Non-pigmented ciliary epithelial cell (primary cell): ENCODE data around the gene FBXL4.
A peak's percentile ranks its signal among the peaks of the same experiment; 100 is the strongest.

Experiments
- DNase-seq: peaks from one replicate; pipeline ENCODE4 v3.0.0-alpha.2; 2010; ENCODE audit warnings: low read depth

The FBXL4 gene

DNA sequence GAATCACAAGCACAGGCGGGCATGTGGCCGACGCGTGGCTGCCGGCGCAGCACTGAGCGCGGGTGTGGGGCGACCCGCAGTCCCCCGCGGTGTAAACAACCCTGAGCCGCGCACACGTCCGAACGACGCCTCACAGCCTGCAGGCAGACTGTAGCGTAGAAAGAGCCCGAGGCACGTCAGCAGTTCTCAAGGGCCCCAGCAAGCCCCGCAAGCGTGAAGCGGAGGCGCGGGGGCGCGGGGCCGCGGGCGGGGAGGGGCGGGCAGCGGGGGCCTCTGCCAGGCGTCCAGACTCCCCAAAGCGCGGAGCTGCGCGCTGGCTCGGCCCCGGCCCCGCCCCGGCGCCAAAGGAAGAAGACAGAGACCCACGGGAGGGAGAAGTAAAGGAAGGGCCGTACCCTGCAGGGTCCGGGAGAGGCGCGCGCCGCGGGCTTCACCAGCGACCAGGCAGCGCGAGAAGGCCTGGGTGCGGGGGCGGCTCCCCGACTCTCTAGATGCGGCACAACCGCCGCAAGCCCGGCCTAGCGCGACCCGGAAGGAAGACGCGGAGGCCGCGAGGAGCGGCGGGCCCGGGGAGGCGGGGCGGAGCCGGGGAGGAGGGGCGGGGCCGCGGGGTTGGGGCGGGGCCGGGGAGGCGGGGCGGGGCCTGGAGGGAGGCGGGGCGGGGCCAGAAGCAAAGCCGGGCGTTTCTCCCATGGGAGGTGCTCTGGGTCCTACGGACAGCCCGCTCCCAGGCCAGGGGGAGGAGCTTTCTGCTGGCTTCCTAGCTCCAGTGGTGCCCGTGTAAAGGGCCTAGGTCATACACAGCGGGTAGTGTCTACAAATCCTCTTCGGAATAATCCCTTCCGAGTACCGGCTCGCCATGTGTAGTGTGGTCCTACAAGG lies at the start of gene FBXL4:
Gene FBXL4 (minus strand): TSS at position 536 of the 882 bp plus-strand sequence. CDS start 20,958 bp downstream, outside the sequence.
- no peak for DNase-seq

- no peak for DNase-seq
Measured at GRCh38 chr6:98995116-98995515, 47.4 kb upstream of the FBXL4 start.

- DNase-seq = no peak
Measured at GRCh38 chr6:98992535-98992934, 44.8 kb upstream of the FBXL4 start.

GRCh38 chr6:98986071-98986615 lies 38.4 kb upstream of the FBXL4 start:
- DNase-seq = no peak

DNA sequence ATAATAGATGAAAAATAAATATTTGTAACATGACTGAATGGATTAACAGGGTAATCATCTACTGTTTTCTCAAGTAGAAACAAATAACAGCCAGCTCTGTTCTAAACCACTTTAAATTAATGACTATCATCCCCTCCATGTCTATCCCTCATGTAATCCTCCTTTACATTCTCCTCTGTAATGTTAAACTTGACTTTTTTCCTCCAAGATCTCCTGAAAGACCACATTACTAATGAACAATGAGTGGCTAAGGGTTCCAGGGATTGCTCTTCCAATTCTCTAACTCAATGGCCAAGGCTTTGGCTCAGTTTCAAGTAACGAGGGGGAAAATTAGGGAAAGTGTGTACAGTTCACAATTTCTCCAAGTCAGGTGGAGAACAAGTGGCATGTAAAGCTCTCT lies 37.6 kb upstream of the FBXL4 start:
- no peak for DNase-seq

GRCh38 chr6:98984121-98984520 lies 36.4 kb upstream of the FBXL4 start:
- DNase-seq = no peak

DNA sequence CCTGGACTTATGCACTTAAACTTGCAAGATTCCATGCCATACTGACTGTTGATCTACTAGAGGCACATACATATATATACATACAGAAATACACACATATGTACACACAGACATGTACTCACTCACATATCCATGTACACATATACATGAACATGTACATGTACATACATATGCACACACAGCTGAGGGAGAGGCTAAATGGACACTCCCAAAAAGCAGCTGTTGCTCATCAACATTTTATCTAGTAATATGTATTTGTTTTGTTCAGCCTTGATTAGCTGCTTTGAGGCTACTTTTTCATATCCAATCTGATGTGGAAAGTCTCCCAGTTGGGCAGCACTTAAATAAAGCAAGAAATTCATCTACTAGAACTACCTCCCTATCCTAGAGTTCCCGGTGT lies 33.7 kb upstream of the FBXL4 start:
- DNase-seq = no peak

GRCh38 chr6:98980819-98981218 lies 33.1 kb upstream of the FBXL4 start:
- no peak for DNase-seq

DNA sequence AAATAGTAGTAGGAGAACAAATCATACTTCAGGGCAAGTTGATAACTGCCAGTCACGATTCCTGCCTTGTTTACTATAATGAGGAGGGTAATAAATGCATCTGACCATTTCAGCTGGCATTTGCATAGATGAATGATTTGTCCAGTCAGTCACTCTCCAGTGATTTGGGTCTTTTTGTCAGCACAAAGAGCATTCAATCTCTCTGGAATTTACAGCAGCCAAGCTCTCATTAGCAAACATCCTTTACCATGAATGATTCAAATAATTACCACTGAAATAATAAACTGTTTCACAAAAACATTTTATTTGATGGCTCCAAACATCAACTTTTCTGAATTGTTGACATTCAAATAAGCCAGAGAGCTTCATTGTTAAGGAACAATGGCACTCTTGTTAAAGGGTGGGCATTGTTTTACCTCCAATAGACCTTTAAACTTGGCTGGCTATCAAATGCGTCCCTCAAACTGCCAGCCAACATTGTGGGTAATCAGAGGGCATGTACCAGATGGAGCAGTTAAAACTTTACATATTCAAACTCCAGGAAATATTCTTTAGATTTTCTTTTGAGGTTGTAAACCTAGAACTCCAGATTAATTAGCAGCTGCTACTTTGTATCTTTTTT lies 30.0 kb upstream of the FBXL4 start:
- DNase-seq = no peak

GRCh38 chr6:98976674-98977385 lies 29.1 kb upstream of the FBXL4 start:
- DNase-seq = no peak

DNA sequence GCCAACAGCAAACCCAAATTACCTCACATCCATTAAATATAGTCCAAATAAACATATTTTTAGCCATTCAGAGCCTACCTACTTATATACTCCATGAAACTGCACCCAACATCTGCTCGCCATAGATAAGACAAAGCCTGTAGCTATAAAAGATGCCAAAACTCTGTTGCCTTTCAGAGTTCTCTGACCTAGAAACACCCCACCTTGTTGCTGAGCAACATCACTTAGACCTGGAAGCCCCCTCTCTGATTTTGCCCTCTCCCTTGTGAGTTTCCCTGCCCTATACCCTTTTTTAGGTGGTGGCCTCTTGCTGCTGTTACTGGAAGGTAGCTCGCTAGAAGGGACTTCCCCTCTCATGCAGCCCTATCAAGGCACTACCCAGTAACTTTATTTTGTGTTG lies 27.7 kb upstream of the FBXL4 start:
- no peak for DNase-seq

DNA sequence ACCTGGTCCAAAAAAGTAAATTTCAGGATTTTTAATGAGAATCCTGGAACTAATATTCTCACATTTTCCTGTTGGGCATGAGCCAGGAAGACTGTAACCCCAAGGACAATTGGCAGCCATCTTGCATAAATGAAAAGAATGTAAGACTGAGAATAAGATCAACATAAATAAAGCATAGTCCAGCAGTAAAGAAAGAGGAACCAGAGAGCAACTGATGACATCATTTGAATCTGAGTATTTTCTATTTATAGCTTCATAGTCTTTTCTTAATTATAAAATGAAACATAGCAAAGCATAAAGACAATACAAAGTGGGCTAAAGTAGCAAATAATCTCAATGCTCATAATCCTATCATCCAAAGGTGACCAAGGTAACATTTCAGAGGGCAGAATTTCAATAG lies 26.6 kb upstream of the FBXL4 start:
- DNase-seq = no peak

GRCh38 chr6:98973571-98973970 lies 25.8 kb upstream of the FBXL4 start:
- no peak for DNase-seq

- no peak for DNase-seq
Measured at GRCh38 chr6:98971303-98971702, 23.6 kb upstream of the FBXL4 start.

- no peak for DNase-seq
Measured at GRCh38 chr6:98970469-98970868, 22.7 kb upstream of the FBXL4 start.

- no peak for DNase-seq
Measured at GRCh38 chr6:98967616-98968015, 19.9 kb upstream of the FBXL4 start.

GRCh38 chr6:98959631-98960030 lies 11.9 kb upstream of the FBXL4 start:
- no peak for DNase-seq

DNA sequence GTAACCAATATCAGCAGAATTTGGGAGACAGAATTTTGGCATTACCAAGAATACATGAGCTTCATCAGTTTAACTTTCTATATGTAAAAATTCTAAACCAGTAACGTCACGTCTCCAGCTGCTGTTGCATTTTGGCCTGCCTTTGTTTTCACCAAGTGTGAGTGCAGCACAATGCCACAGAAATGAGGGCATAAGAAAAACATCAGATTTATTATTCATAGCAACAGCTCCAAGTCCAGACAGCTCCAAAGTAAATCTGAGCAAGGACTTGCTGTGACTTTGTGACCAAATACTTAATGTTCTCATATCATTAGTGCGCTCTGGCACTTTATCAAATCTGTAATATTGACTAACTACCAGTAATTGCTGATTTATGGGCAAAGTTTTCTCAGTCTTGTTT lies 11.0 kb upstream of the FBXL4 start:
- no peak for DNase-seq

- DNase-seq = peak; percentile 55
Measured at GRCh38 chr6:98957450-98957849, 9.7 kb upstream of the FBXL4 start.

GRCh38 chr6:98949589-98949988 lies 1.8 kb upstream of the FBXL4 start:
- DNase-seq = no peak

GRCh38 chr6:98946879-98947410 lies 801 bp downstream of the FBXL4 start:
- no peak for DNase-seq

GRCh38 chr6:98946266-98946878 lies 1.4 kb downstream of the FBXL4 start:
- no peak for DNase-seq
